Activated CD4-positive, CD25-positive, alpha-beta regulatory T cell treated with anti-CD3 and anti-CD28 coated beads, Interleukin-2, amount 50 U/mL, for 72 hours (primary cell): ENCODE measurements around the gene ITPR2.
"Not testable (repeated sequence)": the region's sequence is repeated elsewhere in the genome, so short reads cannot be mapped to it uniquely, and the experiment has no call there.

Experiments used
- DNase-seq: peaks from one replicate; pipeline ENCODE4 v3.0.0; 2021

Gene ITPR2

DNA sequence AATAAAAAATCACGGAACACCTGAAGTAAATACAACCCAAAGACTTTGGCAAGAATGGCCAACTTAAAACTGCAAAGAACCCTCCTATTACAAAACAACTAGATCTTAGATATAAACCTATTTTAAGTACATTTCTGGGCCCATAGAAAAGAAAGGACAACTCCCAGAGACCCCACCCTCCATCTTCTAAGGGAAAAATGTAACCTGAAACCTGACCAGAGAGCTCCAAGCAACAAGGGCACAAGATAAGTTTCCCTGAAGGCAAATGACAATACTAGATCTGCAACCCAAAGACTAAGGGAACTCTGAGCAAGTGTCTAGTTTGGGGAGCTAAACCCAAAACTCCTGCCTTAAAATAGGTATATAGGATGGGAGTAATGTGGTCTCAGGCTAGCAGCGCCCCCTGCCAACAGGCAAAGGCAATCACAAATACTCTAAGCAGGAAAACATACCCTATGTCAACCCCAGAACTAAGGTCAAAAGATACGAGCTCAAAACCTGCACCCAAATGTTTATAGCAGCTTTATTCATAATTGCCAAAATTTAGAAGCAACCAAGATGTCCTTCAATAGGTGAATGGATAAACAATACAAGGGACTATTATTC is 218.9 kb downstream of the ITPR2 start:
- DNase-seq = no peak

DNA sequence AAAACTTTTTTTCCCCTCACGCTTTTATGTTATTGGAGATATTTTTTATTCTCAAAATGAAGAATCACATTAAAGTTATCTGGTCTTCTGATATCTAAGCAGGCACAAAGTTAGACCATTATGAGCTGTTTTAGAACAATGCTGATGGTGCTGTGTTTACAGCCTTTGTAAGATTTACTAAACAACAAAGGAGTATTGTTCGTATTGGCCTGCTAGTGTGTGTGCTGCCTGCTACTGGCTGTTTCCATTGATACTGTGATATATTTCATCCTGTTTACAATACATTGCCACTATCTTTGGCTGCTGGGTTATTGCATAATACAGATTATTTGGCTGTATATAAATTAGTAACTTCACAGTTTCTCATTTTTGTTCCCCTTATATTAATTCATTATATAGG is 220.8 kb downstream of the ITPR2 start:
- no peak for DNase-seq

- no peak for DNase-seq
Measured at GRCh38 chr12:26611598-26611997, 221.4 kb downstream of the ITPR2 start.

GRCh38 chr12:26610774-26611173 is 222.2 kb downstream of the ITPR2 start:
- DNase-seq = no peak

- DNase-seq = no peak
Measured at GRCh38 chr12:26609986-26610385, 223.0 kb downstream of the ITPR2 start.

GRCh38 chr12:26608706-26609105 is 224.3 kb downstream of the ITPR2 start:
- no peak for DNase-seq

- DNase-seq = no peak
Measured at GRCh38 chr12:26608273-26608672, 224.7 kb downstream of the ITPR2 start.

DNA sequence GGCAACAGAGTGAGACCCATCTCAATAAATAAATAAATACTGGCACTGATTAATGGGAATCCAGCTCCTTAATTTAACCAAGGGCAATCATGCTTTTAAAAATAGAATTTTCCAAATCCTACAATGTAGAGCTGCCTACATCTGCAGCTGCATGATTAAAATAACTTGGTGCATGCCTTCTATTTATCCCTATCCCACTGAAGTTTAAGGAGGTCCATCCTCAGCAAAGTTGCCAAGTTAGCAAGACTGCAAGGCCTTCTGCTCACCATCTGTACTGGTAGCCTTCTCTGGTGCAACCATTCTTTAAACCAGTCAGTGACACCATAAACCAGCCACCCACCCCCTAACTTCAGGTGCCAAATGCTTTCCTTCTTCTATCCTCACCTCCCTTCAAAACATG is 226.1 kb downstream of the ITPR2 start:
- DNase-seq = no peak

- DNase-seq = not testable (repeated sequence)
Measured at GRCh38 chr12:26604813-26605212, 228.2 kb downstream of the ITPR2 start.

DNA sequence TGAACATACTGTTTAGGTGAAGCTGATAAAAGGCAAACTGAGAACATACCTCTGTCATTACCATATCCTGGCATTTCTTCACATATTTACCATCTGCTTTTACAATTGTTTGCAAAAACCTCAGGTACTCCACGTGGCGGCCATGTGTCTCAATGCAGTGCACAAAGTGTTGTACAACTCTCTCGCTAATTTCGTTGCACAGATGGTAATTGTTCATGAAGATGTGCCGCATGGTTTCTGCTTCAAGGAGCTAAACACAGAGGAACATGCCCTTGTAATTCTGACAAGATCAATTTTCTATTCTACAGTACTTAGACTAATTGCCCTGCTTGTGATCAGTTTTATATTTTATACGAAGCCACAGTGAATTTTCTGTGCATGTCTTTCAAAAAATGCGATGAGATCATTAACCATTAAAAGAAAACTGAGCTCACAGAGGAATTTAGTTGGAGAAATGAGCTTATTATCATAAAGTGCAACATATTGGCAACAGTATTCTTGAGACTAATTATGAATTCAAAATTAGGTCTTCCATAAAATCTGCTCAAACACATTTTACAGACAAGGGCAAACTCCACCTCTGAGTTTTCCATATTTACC is 233.8 kb downstream of the ITPR2 start:
- no peak for DNase-seq

DNA sequence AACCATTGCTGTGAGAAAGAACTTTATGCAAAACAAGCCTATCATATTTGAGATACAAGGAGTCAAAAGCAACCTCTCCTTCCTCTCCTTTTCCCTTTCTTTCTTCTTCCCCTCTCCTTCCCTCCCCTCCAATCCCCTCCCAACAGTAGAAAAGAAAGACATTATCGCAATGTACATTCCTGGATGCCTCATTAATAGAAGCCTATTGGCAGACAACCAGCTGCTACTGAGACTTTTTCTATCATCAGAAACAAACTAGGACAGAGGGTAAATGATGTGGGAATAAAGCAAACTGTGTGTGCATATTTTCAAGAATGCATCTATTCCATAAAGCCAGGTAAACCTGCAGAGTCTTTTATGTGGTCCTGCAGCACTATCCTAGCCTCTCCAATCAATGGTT is 237.2 kb downstream of the ITPR2 start:
- DNase-seq = no peak

GRCh38 chr12:26580619-26581018 is 252.4 kb downstream of the ITPR2 start:
- no peak for DNase-seq

DNA sequence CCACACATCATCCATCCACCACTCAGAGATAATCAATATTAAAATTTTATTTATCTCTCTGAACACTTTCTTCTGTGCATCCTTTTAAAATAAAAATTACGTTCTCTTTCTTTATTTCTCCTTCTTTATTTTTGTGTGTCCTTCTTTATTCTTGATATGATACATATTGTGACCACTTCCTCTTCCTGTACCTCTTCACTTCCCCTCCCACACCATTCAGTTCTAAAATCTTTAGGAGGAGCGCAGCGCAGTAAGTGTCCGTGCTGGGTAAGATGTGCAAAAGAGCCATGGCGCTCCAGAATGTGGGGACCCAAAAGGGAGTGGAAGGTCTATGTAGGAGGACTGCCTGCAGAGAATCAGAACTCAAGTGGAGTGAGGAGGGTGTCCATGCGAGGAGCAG is 256.7 kb downstream of the ITPR2 start:
- DNase-seq = no peak

DNA sequence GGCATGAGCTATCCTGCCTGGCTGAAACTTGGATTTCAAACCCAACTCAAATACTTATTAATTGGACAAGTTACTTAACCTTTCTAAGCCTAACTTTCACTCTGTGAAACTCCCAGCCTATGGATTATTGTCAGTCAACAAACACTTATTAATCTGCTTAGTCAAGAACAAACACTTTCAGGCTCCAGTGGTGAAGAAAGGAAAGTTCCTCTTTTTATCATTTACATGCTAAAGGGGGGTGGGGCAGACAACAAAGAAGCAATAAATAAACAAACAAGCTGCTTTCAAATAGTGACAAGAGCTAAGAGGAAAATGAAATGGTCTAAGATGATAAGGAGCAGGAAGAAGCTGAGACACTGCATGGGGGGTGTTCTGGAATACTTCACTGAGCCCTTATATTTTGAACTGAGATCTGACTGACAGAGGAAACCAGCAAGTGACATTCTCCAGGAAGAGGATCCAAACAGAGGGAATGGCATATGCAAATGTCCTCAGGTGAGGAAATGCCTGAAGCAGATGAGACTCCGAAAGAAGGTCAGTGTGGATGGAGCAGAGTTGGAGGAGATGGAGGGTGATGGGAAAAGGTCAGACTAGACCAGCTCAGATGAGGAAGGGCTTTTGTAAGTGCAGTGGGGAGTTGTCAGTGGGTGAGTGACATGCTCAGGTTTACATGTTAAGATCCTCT is 259.6 kb downstream of the ITPR2 start:
- no peak for DNase-seq

DNA sequence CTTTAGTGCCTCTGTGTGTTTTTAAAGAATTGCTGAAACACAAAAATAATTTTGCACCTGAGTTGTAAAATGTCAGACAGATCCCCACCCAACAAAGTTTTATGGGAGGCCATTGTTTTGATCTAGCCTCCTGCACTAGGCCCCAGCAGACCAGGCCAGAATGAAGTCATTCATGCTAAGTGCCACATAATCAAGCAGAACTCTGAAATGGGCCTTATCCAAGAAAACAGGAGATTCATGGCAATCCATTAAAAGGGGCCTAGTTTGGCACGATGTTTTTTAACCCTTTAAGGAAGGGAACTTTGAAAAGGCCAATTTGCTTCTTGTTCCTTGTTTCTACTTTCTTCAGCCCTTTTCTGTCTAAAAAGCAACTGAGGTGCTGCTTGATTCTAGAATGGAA is 260.9 kb downstream of the ITPR2 start:
- no peak for DNase-seq

GRCh38 chr12:26571560-26571959 is 261.4 kb downstream of the ITPR2 start:
- no peak for DNase-seq

GRCh38 chr12:26567126-26567525 is 265.9 kb downstream of the ITPR2 start:
- DNase-seq = no peak

DNA sequence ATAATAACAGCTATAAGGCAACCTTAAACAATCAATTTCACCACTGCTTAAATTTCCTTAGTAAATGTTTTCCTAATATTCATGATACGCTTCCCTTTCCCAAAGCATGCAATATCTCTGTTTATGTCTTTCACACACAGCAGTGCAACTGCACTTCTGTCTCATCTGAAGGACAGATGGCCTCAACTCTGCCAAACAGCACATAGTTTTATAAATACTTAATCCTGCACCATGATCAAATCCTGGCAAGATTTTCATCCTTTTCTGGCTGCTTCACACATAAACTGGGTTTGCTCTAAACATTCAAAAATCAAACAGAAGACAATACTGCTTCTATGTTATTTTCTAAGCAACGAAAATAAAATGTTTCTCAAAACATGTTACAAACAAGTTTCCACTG is 266.3 kb downstream of the ITPR2 start:
- DNase-seq = no peak

- no peak for DNase-seq
Measured at GRCh38 chr12:26566186-26566585, 266.8 kb downstream of the ITPR2 start.

DNA sequence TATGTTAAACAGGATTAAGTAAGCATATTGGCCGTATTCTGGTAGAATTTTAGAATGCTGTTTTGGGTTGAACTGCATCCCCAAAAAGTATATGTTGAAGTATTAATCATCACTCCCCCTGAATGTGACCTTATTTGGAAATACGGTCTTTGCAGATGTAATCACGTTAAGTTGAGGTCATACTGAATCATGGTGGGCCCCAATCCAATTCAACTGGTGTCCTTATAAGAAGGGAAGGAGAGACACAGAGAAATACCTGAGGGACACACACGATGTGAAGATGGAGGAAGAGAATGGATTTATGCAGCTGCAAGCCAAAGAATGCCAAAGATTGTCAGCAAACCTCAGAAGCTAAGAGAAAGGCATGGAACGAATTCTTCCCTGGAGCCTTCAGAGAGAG is 268.6 kb downstream of the ITPR2 start:
- no peak for DNase-seq

DNA sequence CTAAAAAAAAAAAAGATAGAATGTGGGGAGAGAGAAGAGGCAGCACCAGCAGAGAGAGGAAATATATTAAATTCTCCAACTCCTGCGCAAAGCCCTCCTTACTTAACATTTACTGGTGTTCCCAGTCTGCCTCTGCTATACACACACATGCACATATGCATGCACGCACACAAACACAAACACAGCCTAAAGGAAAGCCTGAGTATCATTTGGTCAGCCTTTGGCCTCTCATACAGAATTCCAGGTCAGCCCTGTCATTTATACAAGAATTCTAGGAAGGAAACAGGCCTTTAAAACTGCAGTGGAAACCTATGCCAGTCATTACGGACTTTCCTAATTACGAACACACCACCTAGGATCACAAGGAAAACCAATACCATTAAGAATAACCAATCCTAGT is 269.4 kb downstream of the ITPR2 start:
- DNase-seq = no peak

DNA sequence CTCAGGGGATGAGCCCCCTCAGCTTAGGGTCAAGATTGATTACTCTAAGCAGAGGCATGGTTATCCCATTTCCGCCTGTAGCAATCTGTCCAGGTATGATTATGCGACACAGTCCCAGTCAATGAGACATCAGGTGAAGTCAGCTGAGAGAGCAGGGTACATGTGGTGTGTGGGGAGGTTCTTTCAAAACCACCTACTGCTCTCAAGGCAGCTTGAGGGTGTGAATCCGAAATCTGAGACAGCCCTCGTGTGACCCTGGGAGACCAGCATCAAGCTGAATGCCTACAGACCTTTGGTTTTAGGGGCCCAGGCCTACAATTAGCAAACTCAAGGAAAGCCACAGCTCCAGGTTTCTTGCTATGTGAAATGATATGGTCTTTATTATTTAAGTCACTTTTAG is 275.7 kb downstream of the ITPR2 start:
- no peak for DNase-seq

- DNase-seq = no peak
Measured at GRCh38 chr12:26556916-26557315, 276.1 kb downstream of the ITPR2 start.

- no peak for DNase-seq
Measured at GRCh38 chr12:26555139-26555538, 277.9 kb downstream of the ITPR2 start.

DNA sequence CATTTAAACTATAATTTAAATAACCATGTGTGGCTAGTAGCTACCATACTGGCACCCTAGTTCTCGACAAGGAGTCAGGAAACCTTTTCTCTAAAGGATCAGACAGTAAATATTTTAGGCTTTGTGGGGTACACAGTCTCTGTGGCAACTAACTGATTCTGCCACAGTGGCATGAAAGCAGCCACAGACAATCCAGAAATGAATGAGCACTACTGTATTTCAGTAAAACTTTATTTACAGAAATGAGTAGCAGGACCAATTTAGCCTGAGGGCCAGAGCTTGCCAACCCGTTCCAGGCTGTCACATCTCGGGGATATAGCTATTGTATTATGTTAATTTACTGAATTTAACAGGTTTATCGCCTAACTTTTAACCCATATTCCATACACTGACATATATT is 278.7 kb downstream of the ITPR2 start:
- DNase-seq = no peak
